Stimulated activated CD4-positive, alpha-beta T cell treated with anti-CD3 and anti-CD28 coated beads, Interleukin-15, amount 100 ng/mL, for 1 hour (primary cell): ENCODE measurements around the gene MRTFB.

Experiments
- DNase-seq, 2 donors: peaks; one replicate each; pipeline ENCODE4 v3.0.0-alpha.2; 2020; ENCODE audit warnings: low read depth in 1 of 2, low spot score in 1 of 2

The MRTFB gene

DNA sequence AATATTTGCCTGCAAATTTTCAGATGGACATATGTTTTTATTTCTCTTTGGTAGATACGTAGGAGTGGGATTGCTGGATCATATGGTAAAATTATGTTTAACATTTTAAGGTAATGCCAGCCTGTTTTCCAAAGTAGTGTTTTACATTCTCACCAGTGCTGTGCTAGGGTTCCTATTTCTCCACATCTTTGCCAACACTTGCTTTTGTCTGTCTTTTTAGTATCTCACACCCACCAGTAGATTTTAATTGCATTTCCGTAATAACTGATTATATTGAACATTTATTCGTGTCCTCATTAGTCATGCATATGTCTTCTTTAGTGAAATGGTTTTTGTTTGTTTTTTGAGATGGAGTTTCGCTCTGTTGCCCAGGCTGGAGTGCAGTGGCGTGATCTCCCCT is 58.4 kb downstream of the MRTFB start:
- DNase-seq = no peak

DNA sequence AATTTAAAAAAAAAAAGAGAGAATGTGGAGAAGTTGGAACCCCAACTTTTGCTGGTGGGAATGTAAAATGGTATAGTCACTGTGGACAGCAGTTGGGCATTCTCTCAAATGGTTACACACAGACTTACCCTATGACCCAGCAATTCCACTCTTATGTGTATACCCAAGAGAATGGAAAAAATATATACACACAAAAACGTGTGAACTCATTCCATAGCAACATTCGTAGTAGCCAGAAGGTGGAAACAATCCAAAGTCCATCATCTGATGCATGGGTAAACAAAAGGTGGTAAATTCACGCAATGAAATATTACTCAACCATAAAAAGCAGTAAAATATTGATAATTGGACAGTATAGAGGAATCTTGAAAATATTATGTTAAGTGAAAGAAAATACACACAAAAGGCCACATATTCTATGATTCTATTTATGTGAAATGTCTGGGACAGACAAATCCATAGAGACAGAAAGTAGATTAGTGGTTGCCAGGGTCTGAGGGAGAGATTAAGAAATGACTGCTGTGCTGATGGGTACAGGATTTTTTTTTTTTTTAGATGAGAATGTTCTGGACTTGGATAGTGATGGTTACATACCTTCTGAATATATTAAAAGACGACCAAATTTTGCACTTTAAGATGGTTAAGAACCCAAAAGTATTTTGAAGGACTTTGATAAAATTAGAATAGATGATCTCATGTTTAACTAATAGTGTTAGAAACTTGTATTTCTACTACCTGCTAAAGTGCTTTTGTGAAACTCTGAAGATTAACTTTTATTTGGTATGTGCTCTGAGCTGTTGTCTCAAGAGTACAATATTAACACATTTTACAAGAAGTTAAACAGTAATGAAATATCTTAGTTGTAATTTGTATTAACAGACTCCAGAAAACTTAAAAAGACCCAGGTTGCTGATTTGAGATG is 60.9 kb downstream of the MRTFB start:
- no peak for DNase-seq

DNA sequence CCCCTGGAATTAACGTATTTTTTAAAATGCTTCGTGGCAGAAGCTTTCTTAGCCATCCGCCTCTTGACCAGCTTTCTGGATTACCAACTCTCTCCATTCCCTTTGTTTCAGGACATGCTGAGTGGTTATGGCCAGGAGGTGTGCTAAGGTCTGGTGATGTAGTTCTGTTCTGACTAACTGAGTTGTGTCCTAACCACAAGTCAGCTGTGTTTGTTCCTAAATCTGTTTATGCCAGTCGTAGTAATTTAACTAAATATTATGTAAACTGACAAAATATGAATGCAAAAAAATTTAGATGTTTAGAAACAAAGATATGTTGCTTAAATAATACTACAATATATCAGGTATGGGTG is 61.6 kb downstream of the MRTFB start:
- no peak for DNase-seq

DNA sequence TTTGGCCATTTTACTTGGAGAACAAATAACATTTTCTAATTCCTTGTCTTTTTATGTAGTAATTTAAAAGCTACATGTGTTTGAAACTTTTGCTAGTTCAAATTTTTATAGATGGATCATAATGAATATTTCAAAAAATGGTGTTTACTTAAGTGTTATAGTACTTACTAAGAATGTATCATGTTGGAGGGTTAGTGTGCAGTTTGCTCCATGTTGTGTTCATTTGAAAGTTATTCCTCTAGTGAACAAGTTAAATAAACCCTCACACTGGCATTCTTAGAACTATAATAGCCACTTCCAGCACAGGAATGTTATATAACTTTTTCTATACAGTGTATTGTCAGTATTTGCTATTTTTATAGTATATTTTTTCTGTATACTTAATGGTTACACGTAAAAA is 62.8 kb downstream of the MRTFB start:
- no peak for DNase-seq

DNA sequence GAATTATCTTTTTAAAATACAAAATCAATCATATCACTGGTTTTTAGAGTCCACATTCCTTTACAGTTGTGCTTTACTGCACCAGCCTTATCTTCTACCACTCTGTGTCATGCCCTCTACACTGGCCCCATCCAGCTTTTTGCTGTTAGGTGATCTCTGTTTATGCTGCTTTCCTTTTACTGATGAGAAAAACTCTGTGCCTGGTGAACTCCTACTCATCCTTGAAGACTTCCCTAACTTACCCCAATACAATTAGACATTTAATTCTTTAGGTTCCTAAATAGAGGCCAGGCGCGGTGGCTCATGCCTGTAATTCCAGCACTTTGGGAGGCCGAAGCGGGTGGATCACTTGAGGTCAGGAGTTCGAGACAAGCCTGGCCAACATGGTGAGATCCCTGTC is 64.6 kb downstream of the MRTFB start:
- DNase-seq = no peak

DNA sequence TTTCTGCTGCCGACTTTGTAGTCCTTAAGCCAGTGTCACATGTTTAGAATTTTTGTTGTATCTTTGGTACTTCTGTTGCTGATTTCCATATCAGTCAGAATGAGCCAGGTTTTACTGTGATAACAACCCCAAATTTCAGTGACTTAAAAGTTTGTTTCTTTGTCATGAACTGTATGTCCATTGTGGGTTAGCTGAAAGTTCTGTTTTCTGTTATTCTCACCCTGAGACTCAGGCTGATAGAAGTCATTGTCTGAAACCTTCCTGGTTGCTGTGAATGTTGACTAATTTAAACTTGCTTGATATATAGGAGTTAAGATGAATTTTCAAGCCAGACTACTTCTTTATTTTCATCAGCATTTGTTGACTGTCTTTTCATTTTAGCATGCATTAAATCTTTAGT is 68.8 kb downstream of the MRTFB start:
- no peak for DNase-seq

DNA sequence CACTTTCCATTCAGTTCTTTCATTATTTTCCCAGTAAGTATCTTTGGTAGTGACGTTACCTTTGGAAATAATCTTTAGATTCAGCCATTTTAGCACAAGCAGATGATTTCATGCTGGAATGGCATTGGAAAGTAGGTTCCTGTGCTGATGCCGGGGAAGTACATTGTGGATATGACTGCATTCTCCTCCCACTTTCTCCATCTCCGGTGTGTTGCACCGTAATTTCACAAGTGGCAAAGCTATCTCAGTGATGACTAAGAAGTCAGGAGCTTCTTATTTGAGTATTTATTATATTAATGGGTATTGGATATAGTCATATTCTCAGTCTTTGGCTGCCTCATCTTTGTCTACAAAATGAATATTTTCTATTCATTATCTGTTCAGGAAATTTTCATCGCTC is 69.8 kb downstream of the MRTFB start:
- no peak for DNase-seq

DNA sequence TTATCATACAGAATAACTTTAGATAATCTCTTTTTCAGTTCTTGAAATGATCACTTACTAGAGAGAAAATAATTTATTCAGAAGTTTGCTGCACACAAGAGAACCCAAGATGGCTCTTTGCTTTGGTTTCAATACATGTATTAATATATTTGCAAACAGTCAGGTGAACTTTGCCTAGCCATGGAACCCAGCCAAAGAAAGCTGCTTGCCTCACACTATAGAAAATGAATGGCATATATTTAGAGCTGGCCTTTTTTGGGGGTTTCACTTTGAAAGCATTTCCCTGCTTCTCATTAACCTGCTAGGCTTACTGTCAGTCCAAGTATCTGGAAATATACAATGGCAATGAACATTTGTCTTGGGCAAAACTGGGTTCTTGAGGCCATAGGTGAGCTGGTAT is 75.3 kb downstream of the MRTFB start:
- DNase-seq = no peak

DNA sequence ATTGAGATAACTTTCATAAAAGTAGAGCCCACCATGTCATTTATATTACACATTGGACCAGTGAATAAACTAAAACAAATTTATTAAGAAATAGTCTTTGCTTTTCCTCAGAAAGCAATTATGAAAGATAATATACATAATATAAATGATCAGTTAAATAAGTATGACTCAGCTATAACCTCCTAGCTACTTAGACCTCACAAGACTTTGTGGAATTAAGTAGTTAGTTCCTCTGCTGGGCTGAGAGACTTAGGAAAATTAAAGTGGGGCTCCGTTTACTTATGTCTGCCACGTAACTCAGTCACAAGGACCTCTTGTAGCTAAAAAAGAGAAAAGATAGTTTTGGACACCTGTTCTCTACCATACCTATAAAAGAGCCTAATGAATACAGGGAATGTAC is 76.9 kb downstream of the MRTFB start:
- no peak for DNase-seq

DNA sequence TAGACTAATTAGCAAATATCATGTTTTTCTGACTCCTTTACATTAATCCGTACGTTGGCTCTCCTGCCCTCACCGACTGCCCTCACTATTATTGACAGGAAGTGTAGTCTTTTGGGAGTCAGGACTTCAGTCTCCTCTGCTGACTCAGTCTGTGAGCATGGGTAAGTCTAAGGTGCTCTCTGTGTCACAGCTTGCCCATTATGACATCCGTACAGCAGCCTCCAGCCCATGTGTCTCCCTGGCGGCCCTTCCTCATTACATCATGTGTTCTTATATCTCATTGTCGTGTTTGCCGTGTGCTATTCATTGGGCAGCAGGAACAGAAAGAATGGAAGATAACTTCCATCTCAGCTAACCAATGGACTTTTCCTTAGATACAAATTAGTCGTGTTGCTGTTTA is 77.5 kb downstream of the MRTFB start:
- no peak for DNase-seq

DNA sequence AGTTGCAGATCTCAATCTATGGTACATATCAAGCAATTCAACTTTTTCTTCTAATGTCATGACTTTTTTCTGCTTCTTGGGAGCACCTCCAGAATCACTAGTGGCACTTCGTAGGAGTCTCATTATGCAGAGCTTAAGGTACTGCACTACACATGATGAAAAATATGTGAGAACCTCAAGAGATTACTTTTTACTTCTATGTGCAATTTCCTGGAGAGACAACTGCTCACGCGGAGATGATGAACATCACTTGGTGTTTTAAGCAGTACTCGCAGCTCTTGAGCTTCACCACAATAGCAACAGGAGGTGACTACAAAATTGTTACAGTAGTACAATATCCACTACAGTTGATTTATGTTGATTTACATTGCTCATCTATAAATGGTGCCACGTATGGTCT is 79.7 kb downstream of the MRTFB start:
- DNase-seq = no peak

DNA sequence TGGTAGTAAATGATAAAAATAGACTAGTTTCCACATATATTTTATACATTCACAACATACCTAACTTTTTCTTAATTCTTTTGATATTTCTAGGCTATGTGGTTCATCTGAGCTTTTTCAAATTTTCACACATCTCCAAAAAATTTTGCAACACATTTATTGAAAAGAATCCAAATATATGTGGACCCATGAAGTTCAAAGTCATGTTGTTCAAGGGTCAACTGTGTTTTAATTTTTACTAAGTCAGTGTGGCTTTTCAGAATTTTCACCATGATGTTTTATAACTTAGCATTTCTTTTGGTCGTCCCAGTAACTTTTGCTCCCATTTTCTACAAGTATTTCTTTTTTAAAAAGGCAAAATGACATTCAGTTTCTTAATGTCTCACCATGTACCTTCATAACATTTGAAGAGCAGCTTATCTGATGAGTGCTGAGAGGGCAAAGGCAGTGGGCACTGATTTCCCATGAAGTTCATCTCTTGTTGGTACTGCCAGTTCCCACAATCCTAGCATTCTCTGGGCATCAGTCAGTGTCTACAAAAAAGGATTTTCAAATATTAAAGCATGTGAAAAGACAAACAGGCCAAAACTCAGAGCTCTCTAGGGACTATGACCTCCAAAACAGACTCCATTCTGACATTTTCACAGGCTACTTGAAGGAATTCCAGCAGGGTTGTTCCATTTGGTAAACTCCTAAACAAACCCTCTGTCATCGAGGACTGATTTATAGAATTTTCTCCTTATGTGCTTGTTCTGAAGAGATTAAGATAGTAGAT is 80.3 kb downstream of the MRTFB start:
- DNase-seq = no peak

DNA sequence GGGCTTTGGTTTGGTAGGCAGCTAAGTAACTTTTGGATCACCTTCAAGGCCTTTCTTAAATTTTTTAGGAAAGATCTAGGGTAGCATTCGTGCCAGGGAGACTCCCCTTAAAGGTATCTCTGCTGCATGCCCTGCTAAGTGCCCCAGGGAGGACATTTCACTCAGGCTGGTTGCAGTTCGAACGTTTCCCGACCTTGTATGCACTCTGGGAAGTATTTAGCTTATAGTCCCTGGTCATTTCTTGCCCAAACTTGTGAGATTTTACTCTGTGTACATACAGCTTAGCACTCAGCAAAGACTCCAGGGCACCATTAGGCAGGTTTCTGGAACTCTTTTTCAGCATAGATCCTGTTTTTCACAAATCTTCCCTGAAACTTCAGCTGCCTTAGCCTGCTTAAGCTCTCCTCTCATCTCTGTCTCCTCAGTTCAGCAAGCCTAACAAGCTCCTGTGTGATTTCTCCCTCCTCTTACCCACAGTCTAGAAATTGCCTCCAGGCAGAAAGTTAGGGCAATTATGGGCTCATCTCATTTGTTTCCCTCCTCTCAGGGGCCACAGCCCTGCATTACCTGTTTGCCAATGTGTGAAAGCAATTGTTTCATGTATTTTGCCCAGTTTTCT is 84.6 kb downstream of the MRTFB start:
- no peak for DNase-seq

DNA sequence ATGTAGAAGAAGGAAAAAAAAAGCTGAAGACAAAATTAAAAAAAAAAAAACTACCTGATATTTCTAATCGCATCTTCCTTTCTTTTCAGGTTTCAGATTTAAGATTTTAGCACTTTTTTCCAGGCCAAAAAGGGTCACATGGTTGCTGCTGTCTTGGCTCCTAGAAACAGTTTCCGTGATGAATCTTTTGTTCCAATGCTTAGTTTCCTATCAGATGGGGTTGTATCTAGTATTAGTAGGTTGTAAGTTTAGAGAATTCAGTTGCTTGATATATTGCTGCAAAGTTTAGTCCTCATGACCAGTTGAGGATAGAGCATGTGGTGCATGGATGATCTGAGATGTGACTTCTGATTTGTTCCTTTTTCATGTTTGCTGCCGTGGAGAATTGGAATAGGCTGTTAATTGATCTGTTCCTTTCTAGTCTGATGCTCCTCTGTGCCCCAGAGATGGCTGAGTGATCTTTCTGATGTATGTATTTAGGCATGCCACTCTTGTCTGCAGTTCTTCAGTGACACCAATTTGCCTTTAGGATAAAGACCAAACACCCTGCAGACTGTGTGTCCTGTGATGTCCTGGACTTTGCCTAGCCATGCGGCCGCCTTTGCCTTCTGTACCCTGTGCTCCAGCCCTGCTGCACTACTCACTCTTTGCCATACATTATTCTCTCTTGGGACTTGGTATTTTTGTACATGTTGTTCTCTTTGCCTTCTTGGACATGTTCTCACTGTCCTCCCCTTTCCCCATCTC is 94.0 kb downstream of the MRTFB start:
- DNase-seq = no peak

DNA sequence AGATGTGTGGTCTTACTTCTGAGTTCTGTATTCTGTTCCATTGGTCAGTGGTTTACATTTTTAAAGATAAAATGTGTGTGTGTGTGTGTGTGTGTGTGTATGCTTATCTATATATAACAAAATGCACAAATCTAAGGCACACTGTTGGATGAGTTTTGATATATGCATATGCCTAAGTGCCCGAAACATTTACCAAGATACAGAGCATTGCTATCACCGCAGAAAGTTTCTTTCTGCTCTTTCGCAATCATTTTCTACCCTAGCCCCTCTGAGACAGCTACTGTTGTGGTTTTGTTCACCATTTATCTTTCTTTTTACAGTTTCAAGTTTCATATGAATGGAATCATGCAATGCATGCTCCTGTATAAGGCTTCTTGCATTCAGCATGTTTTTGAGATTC is 97.0 kb downstream of the MRTFB start:
- DNase-seq = no peak

DNA sequence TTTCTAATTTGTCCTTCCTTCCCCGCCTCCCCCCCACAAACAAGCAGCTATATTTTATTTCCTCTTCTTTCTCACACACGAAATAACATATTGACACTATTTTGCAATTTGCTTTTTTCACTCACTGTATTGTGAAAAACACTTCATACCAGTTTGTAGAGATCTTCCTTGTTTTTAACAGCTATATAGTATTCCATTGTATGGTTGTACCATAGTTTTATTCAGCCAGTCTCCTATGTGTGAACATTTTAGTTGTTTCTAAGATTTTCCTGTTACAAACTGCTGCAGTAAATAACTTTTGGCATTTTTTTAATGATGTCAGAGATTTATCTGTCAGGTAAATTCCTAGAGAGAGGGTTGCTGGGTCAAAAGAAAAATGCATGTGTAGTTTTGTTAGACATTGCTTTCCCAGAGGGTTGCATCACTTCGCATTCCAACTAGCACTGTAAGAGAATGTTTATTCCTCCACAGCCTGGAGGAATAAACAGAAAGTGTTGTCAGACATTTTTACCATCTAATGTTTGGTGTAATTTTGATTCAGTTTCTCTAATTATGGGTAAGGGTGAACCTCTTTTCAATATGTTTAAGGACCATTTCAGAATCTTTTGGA is 101.2 kb downstream of the MRTFB start:
- DNase-seq = no peak

DNA sequence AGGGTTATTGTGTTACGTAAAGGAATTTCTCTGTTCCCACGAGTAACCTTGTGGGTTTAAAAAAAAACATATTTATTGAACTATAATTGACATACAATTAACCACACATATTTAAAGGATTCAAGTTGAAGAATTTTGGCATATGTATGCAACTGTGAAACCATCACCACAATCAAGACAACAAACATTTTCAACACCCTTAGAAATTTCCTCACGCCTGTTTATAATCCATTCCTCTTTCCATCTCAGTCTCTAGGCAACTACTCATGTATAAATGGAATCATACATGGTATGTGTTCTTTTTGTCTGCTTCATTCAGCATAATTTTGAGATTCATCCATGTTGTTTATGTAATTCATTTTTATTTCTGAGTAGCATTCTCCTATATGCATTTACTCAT is 104.0 kb downstream of the MRTFB start:
- no peak for DNase-seq

DNA sequence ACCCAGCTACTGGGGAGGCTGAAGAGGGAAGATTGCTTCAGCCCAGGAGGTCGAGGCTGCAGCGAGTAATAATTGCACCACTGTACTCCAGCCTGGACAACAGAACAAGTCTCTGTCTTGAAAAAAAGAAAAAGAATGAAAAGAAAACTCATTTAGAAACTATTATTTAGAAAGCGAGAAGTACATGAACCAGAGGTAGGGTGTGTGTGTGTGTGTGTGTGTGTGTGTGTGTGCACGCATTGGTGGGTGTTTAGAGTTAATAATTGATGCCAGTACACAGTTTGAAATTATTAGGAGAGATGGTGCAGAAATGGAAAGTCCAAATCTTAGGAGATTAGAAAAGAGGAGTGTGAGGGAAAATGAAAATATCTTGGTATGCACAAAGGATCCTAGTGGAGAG is 106.6 kb downstream of the MRTFB start:
- DNase-seq = no peak

DNA sequence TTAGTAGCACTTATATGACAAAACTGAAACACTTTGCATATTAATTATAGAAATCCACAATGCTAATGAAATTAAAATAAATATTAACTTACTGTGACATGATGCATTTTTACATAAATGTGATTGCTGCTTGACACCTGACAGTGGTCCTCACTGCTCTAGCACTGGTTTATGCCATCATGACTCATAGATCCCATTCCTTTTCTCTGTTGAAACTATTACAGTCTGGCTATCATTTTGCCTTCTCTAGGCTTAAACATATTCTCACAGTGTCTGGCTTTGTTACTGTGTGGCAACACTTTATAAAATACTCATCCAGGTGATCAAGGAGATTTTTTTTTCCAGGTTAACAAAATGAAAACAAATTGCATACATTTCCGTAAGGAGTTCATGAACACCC is 108.0 kb downstream of the MRTFB start:
- no peak for DNase-seq

DNA sequence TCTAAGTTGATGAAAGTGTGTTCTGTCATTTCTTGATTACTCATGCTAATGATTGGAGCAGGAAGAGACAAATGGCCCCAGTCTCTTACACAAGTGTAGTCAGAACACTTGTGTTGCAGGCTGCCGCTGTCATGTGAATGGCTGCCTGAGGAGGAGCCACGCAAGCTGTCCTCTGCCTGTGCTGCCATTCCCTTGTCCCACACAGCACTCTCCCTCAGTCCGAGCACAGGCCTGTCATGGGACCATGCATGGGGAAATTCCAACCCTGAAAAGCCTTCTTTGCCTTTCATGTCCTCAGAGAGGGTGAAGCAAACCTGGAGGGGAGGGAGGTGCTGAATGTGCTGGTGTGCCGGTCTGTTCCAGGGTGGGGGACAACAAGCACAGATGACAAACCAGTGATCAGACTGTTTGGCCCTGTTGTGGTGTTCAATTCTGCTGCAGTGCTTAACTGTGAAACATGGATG is 109.4 kb downstream of the MRTFB start:
- DNase-seq = no peak
